ENCODE results near the gene ARHGAP11A. TPM values are rescaled to one million over a fixed set of nuclear protein-coding genes. Genes with fewer than 3 reads are reported as not detected.

The ARHGAP11A gene
- polyA plus RNA-seq, 1 donor (not counting 4 experiments of a cell fraction or from before 2014, with no cell fraction given) = 11.3 TPM

DNA sequence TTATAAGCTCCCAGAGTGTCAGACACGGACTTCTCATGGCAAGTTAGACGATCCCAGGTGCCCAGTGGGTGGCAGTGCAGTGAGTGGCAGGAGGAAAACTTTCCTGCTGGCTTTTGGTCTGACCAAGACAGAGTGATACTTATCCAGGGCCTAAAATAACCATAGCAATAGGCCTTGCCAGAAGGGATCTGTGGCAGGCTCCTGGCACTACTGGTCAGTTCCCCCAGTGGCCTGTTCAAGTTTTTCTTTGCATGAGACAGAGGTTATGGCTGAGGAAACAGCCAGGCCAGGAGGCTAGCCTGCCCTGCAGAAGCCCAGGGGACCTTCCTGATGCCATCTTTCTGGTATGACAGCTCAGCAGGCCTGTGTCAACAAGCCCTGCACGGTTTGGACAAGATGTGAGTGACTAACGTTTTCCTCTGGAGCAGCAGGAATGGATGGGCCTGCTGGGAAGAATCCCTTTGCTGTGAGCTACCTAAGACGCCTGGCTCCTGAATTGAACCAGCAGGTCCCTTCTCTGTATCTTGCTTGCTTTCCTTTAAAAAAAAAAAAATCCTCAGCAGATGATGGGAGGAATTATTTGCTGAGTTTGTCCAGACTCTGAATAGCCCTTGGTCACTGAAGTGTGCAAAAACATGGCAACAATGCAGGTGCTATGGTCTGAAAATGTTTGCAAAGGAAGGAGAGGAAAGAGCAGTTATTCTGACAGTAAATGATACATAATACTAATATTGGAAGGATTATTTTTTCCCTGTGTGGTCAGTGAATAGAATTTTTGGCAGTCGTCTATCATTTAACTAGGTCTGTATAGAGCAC is 44.2 kb downstream of the ARHGAP11A start:
- Histone ChIP-seq H3K9me1 (ENCODE audit: control insufficient read depth, extremely low read depth, insufficient read depth, low read length) (no peaks in the 10 kb centered on the region), H3K27ac (ENCODE audit: control insufficient read depth, insufficient read depth, low read length) (peak overlapping the region; percentile 51), H3K79me2 (ENCODE audit: control insufficient read depth, insufficient read depth, low read length) (no peaks in the 10 kb centered on the region), H3K4me2 (ENCODE audit: control insufficient read depth, extremely low read depth, insufficient read depth, low read depth, low read length) (peak overlapping the region; percentile 44), H2AFZ (ENCODE audit: control insufficient read depth, low read length) (no peak overlapping the region), H3K9me3 (ENCODE audit: control insufficient read depth, low read depth, low read length) (no peaks in the 10 kb centered on the region), H3K36me3 (ENCODE audit: control insufficient read depth in 2 of 2, extremely low read depth in 1 of 2, insufficient read depth in 2 of 2, low read length in 2 of 2) (no peaks in the 10 kb centered on the region), H3K27me3 (ENCODE audit: control insufficient read depth, extremely low read depth, insufficient read depth, low read length) (no peaks in the 10 kb centered on the region), H3K4me1 (ENCODE audit: control insufficient read depth, extremely low read depth, insufficient read depth, low read length) (peaks cover 29% of the 10 kb centered on the region), H3K9ac (ENCODE audit: control insufficient read depth, extremely low read depth, insufficient read depth, low read length) (no peak overlapping the region), H3K4me3 (ENCODE audit: control insufficient read depth in 2 of 3, extremely low read depth in 1 of 3, insufficient read depth in 2 of 3, low read depth in 1 of 3, low read length in 3 of 3) (peak overlapping the region in 1 of 3 experiments; percentile 7), H4K20me1 (ENCODE audit: control insufficient read depth, extremely low read depth, insufficient read depth, low read length) (no peaks in the 10 kb centered on the region)
- TF ChIP-seq EZH2 (IDR thresholded peaks at IDR 0.05; ENCODE audit: low read length) (no peak), CTCF (optimal IDR thresholded peaks at IDR 0.05 in 1 of 3, IDR thresholded peaks at IDR 0.05 in 1 of 3, conservative IDR thresholded peaks at IDR 0.05 in 1 of 3; ENCODE audit: extremely low read depth in 1 of 3, insufficient read depth in 2 of 3, low read length in 3 of 3) (peak in 1 of 3 experiments; percentile 10)
- FAIRE-seq (peak; percentile 93), DNase-seq (ENCODE audit: low read depth, low spot score) (peak; percentile 89)
- dilution Hi-C loops (cut with MboI; ENCODE audit: extremely low pct_ligation_motif_present, low sequenced_read_pairs) = no loop called here

DNA sequence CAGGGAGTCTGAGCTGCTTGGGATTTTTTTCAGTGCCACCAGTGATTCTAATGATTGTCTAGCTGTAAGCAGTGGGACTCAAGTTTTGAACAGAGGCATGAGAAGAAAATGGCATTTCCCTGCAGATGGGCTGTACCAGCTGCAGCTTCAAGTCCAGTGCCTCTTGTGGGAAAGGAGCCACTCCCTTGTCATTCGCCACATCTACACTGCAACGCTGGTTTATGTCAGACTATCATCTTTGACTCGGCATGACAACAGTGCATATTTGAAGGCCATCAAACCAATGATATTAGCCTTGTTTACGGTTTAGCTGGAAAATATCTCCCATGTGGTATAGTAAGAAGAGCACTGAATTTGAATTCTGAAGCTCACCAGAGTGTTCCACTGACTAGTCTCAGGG is 48.4 kb downstream of the ARHGAP11A start:
- H4K20me1 ChIP-seq (ENCODE audit: control insufficient read depth, extremely low read depth, insufficient read depth, low read length) = no peaks in the 10 kb centered on the region
- no peak overlapping the region for H3K9ac ChIP-seq (ENCODE audit: control insufficient read depth, extremely low read depth, insufficient read depth, low read length)
- no peak overlapping the region for H3K4me2 ChIP-seq (ENCODE audit: control insufficient read depth, extremely low read depth, insufficient read depth, low read depth, low read length)
- H3K79me2 ChIP-seq (ENCODE audit: control insufficient read depth, insufficient read depth, low read length) = no peaks in the 10 kb centered on the region
- no peaks in the 10 kb centered on the region for H3K27me3 ChIP-seq (ENCODE audit: control insufficient read depth, extremely low read depth, insufficient read depth, low read length)
- no peak overlapping the region for H2AFZ ChIP-seq (ENCODE audit: control insufficient read depth, low read length)
- dilution Hi-C loops (cut with MboI; ENCODE audit: extremely low pct_ligation_motif_present, low sequenced_read_pairs) = no loop called here
- H3K9me3 ChIP-seq (ENCODE audit: control insufficient read depth, low read depth, low read length) = no peaks in the 10 kb centered on the region
- H3K4me3 ChIP-seq (ENCODE audit: control insufficient read depth in 2 of 3, extremely low read depth in 1 of 3, insufficient read depth in 2 of 3, low read depth in 1 of 3, low read length in 3 of 3) = no peak overlapping the region
- H3K36me3 ChIP-seq (ENCODE audit: control insufficient read depth in 2 of 2, extremely low read depth in 1 of 2, insufficient read depth in 2 of 2, low read length in 2 of 2) = peaks cover 0 to 2% of the 10 kb centered on the region in 2 experiments
- H3K27ac ChIP-seq (ENCODE audit: control insufficient read depth, insufficient read depth, low read length) = no peak overlapping the region
- DNase-seq (ENCODE audit: low read depth, low spot score) (no peak), FAIRE-seq (no peak)
- H3K4me1 ChIP-seq (ENCODE audit: control insufficient read depth, extremely low read depth, insufficient read depth, low read length) = peaks cover 16% of the 10 kb centered on the region
- no peaks in the 10 kb centered on the region for H3K9me1 ChIP-seq (ENCODE audit: control insufficient read depth, extremely low read depth, insufficient read depth, low read length)
- TF ChIP-seq CTCF (optimal IDR thresholded peaks at IDR 0.05 in 1 of 3, IDR thresholded peaks at IDR 0.05 in 1 of 3, conservative IDR thresholded peaks at IDR 0.05 in 1 of 3; ENCODE audit: extremely low read depth in 1 of 3, insufficient read depth in 2 of 3, low read length in 3 of 3) (no peak), EZH2 (IDR thresholded peaks at IDR 0.05; ENCODE audit: low read length) (no peak)

All from keratinocyte (primary cell).